ENCODE measurements around the gene MEX3D.
"Not testable (repeated sequence)": the region's sequence is repeated elsewhere in the genome, so short reads cannot be mapped to it uniquely, and the experiment has no call there.

The MEX3D gene

GRCh38 chr19:1572795-1573194, 4.7 kb upstream of the MEX3D start:
- no peak for DNase-seq (ENCODE audit: low read depth in 2 of 2)

- DNase-seq (ENCODE audit: low read depth in 2 of 2): no peak
These were observed 3.2 kb upstream of the MEX3D start for GRCh38 chr19:1571358-1571757.

GRCh38 chr19:1570836-1571235, 2.7 kb upstream of the MEX3D start:
- no peak for DNase-seq (ENCODE audit: low read depth in 2 of 2)

GRCh38 chr19:1569997-1570396, 1.9 kb upstream of the MEX3D start:
- DNase-seq (ENCODE audit: low read depth in 2 of 2): no peak

- DNase-seq (ENCODE audit: low read depth in 2 of 2): no peak
These were observed 287 bp downstream of the MEX3D start for GRCh38 chr19:1567848-1568227.

- DNase-seq (ENCODE audit: low read depth in 2 of 2): no peak
These were observed 843 bp downstream of the MEX3D start for GRCh38 chr19:1567116-1567847.

GRCh38 chr19:1566392-1567115, 1.6 kb downstream of the MEX3D start:
- DNase-seq (ENCODE audit: low read depth in 2 of 2): peak; percentile 58 to 64

- no peak for DNase-seq (ENCODE audit: low read depth in 2 of 2)
These were observed 4.9 kb downstream of the MEX3D start for GRCh38 chr19:1563251-1563650.

GRCh38 chr19:1561236-1561842, 6.8 kb downstream of the MEX3D start:
- DNase-seq (ENCODE audit: low read depth in 2 of 2): no peak

GRCh38 chr19:1560286-1560882, 7.7 kb downstream of the MEX3D start:
- DNase-seq (ENCODE audit: low read depth in 2 of 2): no peak

GRCh38 chr19:1558552-1558951, 9.6 kb downstream of the MEX3D start:
- no peak for DNase-seq (ENCODE audit: low read depth in 2 of 2)

GRCh38 chr19:1556390-1557070, 11.6 kb downstream of the MEX3D start:
- DNase-seq (ENCODE audit: low read depth in 2 of 2): no peak

GRCh38 chr19:1555487-1556389, 12.4 kb downstream of the MEX3D start:
- no peak for DNase-seq (ENCODE audit: low read depth in 2 of 2)

GRCh38 chr19:1554968-1555367, 13.2 kb downstream of the MEX3D start:
- DNase-seq (ENCODE audit: low read depth in 2 of 2): no peak

- DNase-seq (ENCODE audit: low read depth in 2 of 2): no peak
These were observed 14.7 kb downstream of the MEX3D start for GRCh38 chr19:1553415-1553814.

- DNase-seq (ENCODE audit: low read depth in 2 of 2): no peak
These were observed 16.8 kb downstream of the MEX3D start for GRCh38 chr19:1551068-1552040.

GRCh38 chr19:1549332-1549945, 18.7 kb downstream of the MEX3D start:
- DNase-seq (ENCODE audit: low read depth in 2 of 2): no peak

- no peak for DNase-seq (ENCODE audit: low read depth in 2 of 2)
These were observed 27.7 kb downstream of the MEX3D start for GRCh38 chr19:1540365-1540925.

GRCh38 chr19:1539749-1540148, 28.4 kb downstream of the MEX3D start:
- DNase-seq (ENCODE audit: low read depth in 2 of 2): not testable (repeated sequence)

Data from fibroblast of skin of left quadriceps (primary cell).